Stimulated activated naive CD8-positive, alpha-beta T cell treated with anti-CD3 and anti-CD28 coated beads, Interleukin-15, amount 100 ng/mL, for 72 hours (primary cell): Measurements from ENCODE around the gene DSCAML1.

Experiments
- ATAC-seq: fragments of 150-1000 bp; cut with Tn5 transposase; 2 replicates; pipeline ENCODE4 v1.10.0; 2021; ENCODE audit warnings: mild to moderate bottlenecking, moderate library complexity
- DNase-seq, 2 donors: peaks; one replicate each; pipeline ENCODE4 v3.0.0; 2021 to 2022
- H3K27ac Mint-ChIP-seq, 2 donors: one replicate each; pipeline ENCODE4 v1.8.0; 2022; ENCODE audit warnings: mild to moderate bottlenecking in 2 of 2, mixed read lengths in 2 of 2, moderate library complexity in 2 of 2
- H3K27me3 Mint-ChIP-seq: one replicate; pipeline ENCODE4 v1.8.0; 2022; ENCODE audit warnings: mixed read lengths
- H3K4me1 Mint-ChIP-seq: one replicate; pipeline ENCODE4 v1.8.0; 2022; ENCODE audit warnings: mild to moderate bottlenecking, mixed read lengths
- H3K4me3 Mint-ChIP-seq, 2 donors: one replicate each; pipeline ENCODE4 v1.8.0; 2022; ENCODE audit warnings: mild to moderate bottlenecking in 2 of 2, mixed read lengths in 2 of 2, moderate library complexity in 1 of 2
- H3K9me3 Mint-ChIP-seq, 2 donors: one replicate each; pipeline ENCODE4 v1.8.0; 2022; ENCODE audit warnings: mixed read lengths in 2 of 2

DSCAML1 gene

DNA sequence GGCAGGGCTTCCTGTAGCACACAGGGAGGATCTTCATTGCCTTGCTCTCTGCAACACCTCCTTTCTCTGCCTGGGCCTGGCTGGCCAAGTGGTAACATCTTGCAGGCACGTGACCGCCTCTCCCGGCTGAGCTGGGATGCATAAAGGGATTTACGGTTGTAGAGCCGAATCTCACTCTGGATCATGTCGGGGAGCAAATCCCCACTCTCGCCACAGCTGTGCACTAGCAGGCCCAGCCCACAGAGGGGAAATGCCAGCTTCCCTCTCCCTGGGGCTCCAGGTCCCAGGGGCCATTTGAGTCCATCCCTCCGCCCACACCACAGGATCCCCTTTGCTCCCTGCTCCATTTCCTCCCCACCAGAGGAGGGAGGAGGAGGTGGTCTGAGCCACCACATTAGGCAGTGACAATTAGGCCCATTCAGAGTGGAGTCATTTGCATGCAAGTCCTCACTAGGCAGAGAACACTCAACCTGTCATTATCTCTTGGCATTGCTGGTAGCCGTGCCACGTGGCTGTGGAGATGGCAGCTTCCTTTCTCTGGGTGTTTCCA lies 196.7 kb downstream of the DSCAML1 start:
- Mint-ChIP-seq H3K9me3 (no peaks in the 10 kb centered on the region), H3K4me3 (no peak overlapping the region), H3K4me1 (peaks cover 4% of the 10 kb centered on the region), H3K27me3 (peaks cover 50% of the 10 kb centered on the region), H3K27ac (no peak overlapping the region)
- DNase-seq, result no peak
- ATAC-seq, result no peak

DNA sequence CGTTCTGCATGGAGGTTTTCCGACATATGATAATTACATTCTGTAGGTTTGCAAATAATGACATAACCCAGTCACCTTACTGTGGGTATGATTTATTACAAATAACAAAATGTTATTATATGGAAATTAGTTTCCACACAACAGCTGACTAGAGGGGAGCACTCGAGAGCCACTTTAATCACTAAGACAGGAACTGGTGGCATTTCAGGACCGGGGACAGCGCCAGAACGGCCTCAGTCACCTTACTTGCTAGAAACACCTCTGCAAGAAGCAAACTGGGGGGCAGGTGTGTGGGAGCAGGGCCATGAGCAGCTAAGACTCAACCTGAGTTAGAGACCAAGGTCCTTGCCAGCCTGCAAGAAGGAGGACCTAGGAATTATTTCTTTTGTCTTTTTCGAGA lies 199.9 kb downstream of the DSCAML1 start:
- H3K27ac Mint-ChIP-seq, result no peak overlapping the region
- no peak overlapping the region for H3K4me3 Mint-ChIP-seq
- no peaks in the 10 kb centered on the region for H3K9me3 Mint-ChIP-seq
- peaks cover 52% of the 10 kb centered on the region for H3K27me3 Mint-ChIP-seq
- no peaks in the 10 kb centered on the region for H3K4me1 Mint-ChIP-seq
- DNase-seq (peak; percentile 24 to 25), ATAC-seq (no peak)

DNA sequence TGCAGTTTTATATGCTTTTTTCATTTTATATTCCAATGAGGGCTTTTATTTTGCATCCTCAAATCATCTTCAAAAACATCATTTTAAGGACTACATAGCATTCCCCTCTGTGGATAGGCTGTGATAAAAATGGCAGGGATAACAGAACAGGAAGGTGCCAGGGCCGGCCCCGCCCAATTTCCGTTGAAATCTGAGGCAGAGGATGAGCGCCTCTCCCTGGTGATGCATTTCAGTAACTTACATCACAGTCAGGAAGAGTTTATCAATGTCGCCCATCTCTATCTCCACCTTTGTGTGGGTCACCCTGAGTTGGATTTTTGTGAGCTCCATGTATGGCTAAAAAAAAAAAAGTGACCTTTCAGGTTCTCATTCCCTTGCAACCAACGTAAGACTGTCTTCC lies 201.6 kb downstream of the DSCAML1 start:
- Mint-ChIP-seq H3K9me3 (no peaks in the 10 kb centered on the region), H3K4me1 (no peaks in the 10 kb centered on the region), H3K27me3 (peaks cover 49% of the 10 kb centered on the region), H3K27ac (no peak overlapping the region), H3K4me3 (no peak overlapping the region)
- DNase-seq, result no peak
- no peak for ATAC-seq

- Mint-ChIP-seq H3K9me3 (no peaks in the 10 kb centered on the region), H3K4me3 (no peak overlapping the region), H3K27ac (no peak overlapping the region), H3K27me3 (peaks cover 42% of the 10 kb centered on the region), H3K4me1 (no peaks in the 10 kb centered on the region)
- ATAC-seq, result no peak
- no peak for DNase-seq
Observed at GRCh38 chr11:117594721-117595120, 202.3 kb downstream of the DSCAML1 start.

- Mint-ChIP-seq H3K27ac (no peak overlapping the region), H3K4me3 (no peak overlapping the region), H3K9me3 (no peaks in the 10 kb centered on the region), H3K4me1 (no peaks in the 10 kb centered on the region), H3K27me3 (peaks cover 27% of the 10 kb centered on the region)
- ATAC-seq, result no peak
- DNase-seq, result no peak
Observed at GRCh38 chr11:117593065-117593464, 204.0 kb downstream of the DSCAML1 start.

DNA sequence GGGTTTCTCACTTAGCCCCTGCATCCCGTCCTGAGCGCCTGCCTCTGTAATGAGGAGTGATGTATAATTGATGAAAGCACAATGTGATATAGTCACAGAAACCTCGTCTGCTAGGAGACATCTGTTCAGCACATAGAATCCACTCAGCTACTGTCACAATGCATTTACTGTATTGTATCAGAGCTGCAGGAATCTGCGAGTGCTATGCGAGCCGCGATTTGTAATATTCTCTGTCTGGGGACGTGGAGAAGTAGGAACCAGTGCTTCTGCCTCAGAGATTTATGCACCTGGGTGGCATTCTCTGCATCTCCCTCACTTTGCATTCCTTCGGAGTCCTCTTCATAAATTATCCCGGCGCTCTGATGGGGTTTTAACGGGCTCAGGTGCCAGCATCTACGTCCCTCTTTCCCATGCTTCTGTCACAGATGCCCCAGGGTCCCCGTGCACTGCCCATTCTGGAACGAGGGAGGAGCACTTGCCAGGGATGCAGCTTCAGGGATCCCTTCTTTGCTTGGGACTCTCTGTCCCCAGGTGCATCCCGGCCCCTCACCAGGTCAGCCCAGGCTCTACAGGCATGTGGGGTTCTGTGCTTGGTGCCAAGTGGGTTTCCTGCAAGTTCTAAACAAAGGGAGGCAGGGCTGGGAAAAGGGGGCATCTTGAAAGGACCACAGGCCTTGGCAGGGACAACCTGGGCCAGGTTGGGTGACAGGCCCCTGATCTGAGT lies 205.5 kb downstream of the DSCAML1 start:
- peaks cover 18% of the 10 kb centered on the region for H3K27me3 Mint-ChIP-seq
- DNase-seq (no peak), ATAC-seq (no peak)
- H3K27ac Mint-ChIP-seq, result peak overlapping the region in 1 of 2 donors; percentile 13
- H3K4me3 Mint-ChIP-seq, result no peak overlapping the region
- H3K4me1 Mint-ChIP-seq, result no peaks in the 10 kb centered on the region
- no peaks in the 10 kb centered on the region for H3K9me3 Mint-ChIP-seq

DNA sequence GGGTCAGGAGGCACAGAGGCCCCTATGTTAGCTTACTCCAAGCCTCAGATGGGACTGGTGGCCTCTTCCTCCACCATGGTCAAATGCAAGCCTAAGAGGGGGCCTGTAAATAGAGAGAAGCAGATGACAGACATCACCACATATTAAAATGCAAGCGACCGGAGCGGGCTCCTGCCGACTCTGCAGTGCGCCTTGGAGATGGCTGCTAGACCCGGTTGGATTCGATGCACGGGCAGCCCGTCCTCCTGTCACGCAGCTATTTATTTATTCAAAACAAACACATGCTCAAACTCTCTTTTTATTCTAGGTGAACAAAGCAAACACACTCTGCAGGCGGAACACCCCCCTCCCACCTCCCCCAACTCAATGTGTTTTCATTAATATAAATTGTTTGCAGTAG lies 208.0 kb downstream of the DSCAML1 start:
- Mint-ChIP-seq H3K27ac (no peak overlapping the region), H3K4me3 (no peak overlapping the region), H3K27me3 (peaks cover 3% of the 10 kb centered on the region), H3K9me3 (no peaks in the 10 kb centered on the region), H3K4me1 (no peaks in the 10 kb centered on the region)
- DNase-seq (no peak), ATAC-seq (no peak)

- no peaks in the 10 kb centered on the region for H3K4me1 Mint-ChIP-seq
- peaks cover 11% of the 10 kb centered on the region for H3K27me3 Mint-ChIP-seq
- no peak overlapping the region for H3K4me3 Mint-ChIP-seq
- DNase-seq (no peak), ATAC-seq (no peak)
- no peak overlapping the region for H3K27ac Mint-ChIP-seq
- no peaks in the 10 kb centered on the region for H3K9me3 Mint-ChIP-seq
Observed at GRCh38 chr11:117588166-117588810, 208.7 kb downstream of the DSCAML1 start.

GRCh38 chr11:117587416-117587815 lies 209.6 kb downstream of the DSCAML1 start:
- H3K27ac Mint-ChIP-seq, result no peak overlapping the region
- DNase-seq (no peak), ATAC-seq (no peak)
- no peak overlapping the region for H3K4me3 Mint-ChIP-seq
- no peaks in the 10 kb centered on the region for H3K4me1 Mint-ChIP-seq
- peaks cover 14% of the 10 kb centered on the region for H3K27me3 Mint-ChIP-seq
- no peaks in the 10 kb centered on the region for H3K9me3 Mint-ChIP-seq

GRCh38 chr11:117586392-117586791 lies 210.6 kb downstream of the DSCAML1 start:
- DNase-seq, result no peak
- no peak overlapping the region for H3K4me3 Mint-ChIP-seq
- peaks cover 14% of the 10 kb centered on the region for H3K27me3 Mint-ChIP-seq
- no peaks in the 10 kb centered on the region for H3K9me3 Mint-ChIP-seq
- H3K27ac Mint-ChIP-seq, result no peak overlapping the region
- no peaks in the 10 kb centered on the region for H3K4me1 Mint-ChIP-seq
- ATAC-seq, result no peak

GRCh38 chr11:117585631-117586030 lies 211.4 kb downstream of the DSCAML1 start:
- no peak overlapping the region for H3K27ac Mint-ChIP-seq
- peaks cover 14% of the 10 kb centered on the region for H3K27me3 Mint-ChIP-seq
- ATAC-seq, result no peak
- no peak for DNase-seq
- H3K4me1 Mint-ChIP-seq, result no peaks in the 10 kb centered on the region
- no peak overlapping the region for H3K4me3 Mint-ChIP-seq
- no peaks in the 10 kb centered on the region for H3K9me3 Mint-ChIP-seq

GRCh38 chr11:117584056-117584830 lies 212.8 kb downstream of the DSCAML1 start:
- Mint-ChIP-seq H3K27ac (no peak overlapping the region), H3K4me3 (no peak overlapping the region), H3K9me3 (no peaks in the 10 kb centered on the region), H3K27me3 (peaks cover 17% of the 10 kb centered on the region), H3K4me1 (no peaks in the 10 kb centered on the region)
- no peak for ATAC-seq
- no peak for DNase-seq

DNA sequence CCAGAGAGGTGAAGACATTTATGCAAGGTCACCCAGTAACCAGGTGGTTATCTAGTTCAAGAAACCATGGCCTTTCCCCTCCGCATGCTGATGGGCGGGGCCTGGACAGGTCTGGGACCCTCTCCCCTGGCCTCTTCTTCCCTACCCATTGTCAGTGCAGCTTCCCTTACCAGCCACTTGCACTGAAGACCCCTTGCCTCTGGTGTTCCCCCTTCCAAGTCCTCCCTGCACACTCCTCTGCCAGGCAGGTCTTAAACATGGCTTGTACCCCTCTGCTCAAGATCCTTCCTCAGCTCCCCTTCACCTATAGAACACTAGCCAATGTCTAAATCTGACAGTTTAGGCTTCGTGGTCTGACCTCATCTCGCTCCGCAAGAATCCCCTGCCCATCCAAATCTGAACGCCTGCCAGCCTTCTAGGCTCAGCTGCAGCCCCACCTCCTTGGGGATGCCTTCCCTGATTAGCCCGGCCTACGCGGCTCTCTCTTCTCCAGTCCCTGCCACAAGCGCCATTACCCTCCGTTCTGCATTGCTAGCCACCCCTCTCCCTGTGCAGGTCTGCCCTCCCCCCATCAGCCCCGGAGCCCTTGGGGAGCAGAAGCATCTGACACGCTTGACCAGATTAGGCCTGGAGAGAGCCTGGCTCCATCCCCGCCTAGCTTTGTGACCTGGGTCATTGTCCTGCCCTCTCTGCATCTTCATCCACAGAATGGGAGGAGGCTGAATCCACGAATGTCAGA lies 213.8 kb downstream of the DSCAML1 start:
- no peak overlapping the region for H3K27ac Mint-ChIP-seq
- ATAC-seq, result no peak
- H3K27me3 Mint-ChIP-seq, result peaks cover 24% of the 10 kb centered on the region
- no peak for DNase-seq
- H3K4me3 Mint-ChIP-seq, result no peak overlapping the region
- no peaks in the 10 kb centered on the region for H3K4me1 Mint-ChIP-seq
- no peaks in the 10 kb centered on the region for H3K9me3 Mint-ChIP-seq

GRCh38 chr11:117582433-117582832 lies 214.6 kb downstream of the DSCAML1 start:
- no peaks in the 10 kb centered on the region for H3K4me1 Mint-ChIP-seq
- no peak overlapping the region for H3K4me3 Mint-ChIP-seq
- DNase-seq (no peak), ATAC-seq (no peak)
- H3K9me3 Mint-ChIP-seq, result no peaks in the 10 kb centered on the region
- no peak overlapping the region for H3K27ac Mint-ChIP-seq
- H3K27me3 Mint-ChIP-seq, result peaks cover 24% of the 10 kb centered on the region

DNA sequence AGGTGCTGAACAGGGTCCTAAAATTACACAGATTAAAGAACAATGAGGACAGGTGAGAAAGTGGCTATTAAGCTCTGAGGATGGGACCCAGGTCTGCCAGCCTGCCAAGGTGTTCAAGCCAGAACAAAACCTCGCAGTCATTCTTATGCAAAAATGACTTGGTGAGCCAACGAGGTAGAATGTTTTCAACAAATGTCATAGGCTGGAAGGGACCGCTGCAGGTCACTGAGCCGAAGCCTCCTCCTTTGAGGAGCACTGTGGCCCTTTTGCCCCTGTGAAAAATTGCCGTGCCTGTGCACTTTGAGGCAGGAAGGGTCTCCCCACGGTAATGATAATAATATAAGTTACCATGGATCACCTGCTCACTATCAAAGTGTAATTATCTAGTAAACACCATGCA lies 216.2 kb downstream of the DSCAML1 start:
- H3K4me1 Mint-ChIP-seq, result no peaks in the 10 kb centered on the region
- H3K9me3 Mint-ChIP-seq, result no peaks in the 10 kb centered on the region
- ATAC-seq (no peak), DNase-seq (no peak)
- H3K27ac Mint-ChIP-seq, result no peak overlapping the region
- H3K4me3 Mint-ChIP-seq, result no peak overlapping the region
- H3K27me3 Mint-ChIP-seq, result peaks cover 24% of the 10 kb centered on the region
